ENCODE results near the gene SOCS6.
"Not testable (repeated sequence)": the region's sequence is repeated elsewhere in the genome, so short reads cannot be mapped to it uniquely, and the experiment has no call there.

SOCS6 gene

GRCh38 chr18:70322385-70322784 lies 33.5 kb downstream of the SOCS6 start:
- DNase-seq (ENCODE audit: low read depth) = no peak

GRCh38 chr18:70322928-70323327 lies 34.1 kb downstream of the SOCS6 start:
- DNase-seq (ENCODE audit: low read depth) = no peak

GRCh38 chr18:70324897-70325296 lies 36.1 kb downstream of the SOCS6 start:
- DNase-seq (ENCODE audit: low read depth) = no peak

- no peak for DNase-seq (ENCODE audit: low read depth)
These were observed 37.4 kb downstream of the SOCS6 start for GRCh38 chr18:70326255-70326654.

GRCh38 chr18:70328169-70328568 lies 39.3 kb downstream of the SOCS6 start:
- no peak for DNase-seq (ENCODE audit: low read depth)

- no peak for DNase-seq (ENCODE audit: low read depth)
These were observed 40.2 kb downstream of the SOCS6 start for GRCh38 chr18:70329071-70329470.

GRCh38 chr18:70330887-70331286 lies 42.0 kb downstream of the SOCS6 start:
- DNase-seq (ENCODE audit: low read depth) = no peak

GRCh38 chr18:70331456-70332097 lies 42.7 kb downstream of the SOCS6 start:
- DNase-seq (ENCODE audit: low read depth) = no peak

GRCh38 chr18:70332694-70333093 lies 43.8 kb downstream of the SOCS6 start:
- no peak for DNase-seq (ENCODE audit: low read depth)

- DNase-seq (ENCODE audit: low read depth) = no peak
These were observed 44.5 kb downstream of the SOCS6 start for GRCh38 chr18:70333316-70333715.

GRCh38 chr18:70333757-70334156 lies 44.9 kb downstream of the SOCS6 start:
- no peak for DNase-seq (ENCODE audit: low read depth)

- DNase-seq (ENCODE audit: low read depth) = no peak
These were observed 45.4 kb downstream of the SOCS6 start for GRCh38 chr18:70334264-70334663.

- DNase-seq (ENCODE audit: low read depth) = no peak
These were observed 46.0 kb downstream of the SOCS6 start for GRCh38 chr18:70334728-70335329.

GRCh38 chr18:70335892-70336726 lies 47.3 kb downstream of the SOCS6 start:
- DNase-seq (ENCODE audit: low read depth) = no peak

GRCh38 chr18:70337139-70337972 lies 48.5 kb downstream of the SOCS6 start:
- no peak for DNase-seq (ENCODE audit: low read depth)

- DNase-seq (ENCODE audit: low read depth) = no peak
These were observed 50.0 kb downstream of the SOCS6 start for GRCh38 chr18:70338890-70339289.

GRCh38 chr18:70339915-70340314 lies 51.1 kb downstream of the SOCS6 start:
- no peak for DNase-seq (ENCODE audit: low read depth)

- not testable (repeated sequence) for DNase-seq (ENCODE audit: low read depth)
These were observed 59.6 kb downstream of the SOCS6 start for GRCh38 chr18:70348481-70348880.

GRCh38 chr18:70349316-70349715 lies 60.5 kb downstream of the SOCS6 start:
- no peak for DNase-seq (ENCODE audit: low read depth)

- DNase-seq (ENCODE audit: low read depth) = no peak
These were observed 65.2 kb downstream of the SOCS6 start for GRCh38 chr18:70354080-70354479.

GRCh38 chr18:70354771-70355170 lies 65.9 kb downstream of the SOCS6 start:
- no peak for DNase-seq (ENCODE audit: low read depth)
